ENCODE measurements around the gene MED10. TPM values are rescaled to one million over a fixed set of nuclear protein-coding genes. Genes with fewer than 3 reads are reported as not detected.
A peak's percentile ranks its signal among the peaks of the same experiment; 100 is the strongest.

Gene MED10
- total RNA-seq, 1 experiment from 2014 or later, result 26.8 TPM

- Histone ChIP-seq H3K4me1 (replicated peaks) (no peaks in the 10 kb centered on the region), H3K9me3 (replicated peaks) (no peaks in the 10 kb centered on the region), H3K27me3 (replicated peaks) (peaks cover 10% of the 10 kb centered on the region), H3K27ac (no peak overlapping the region), H3K4me3 (no peak overlapping the region), H3K36me3 (no peaks in the 10 kb centered on the region)
- DNase-seq (ENCODE audit: low read depth in 1 of 2, low spot score in 2 of 2), result no peak
Measured at GRCh38 chr5:6395102-6395445, 16.7 kb upstream of the MED10 start.

- no peaks in the 10 kb centered on the region for H3K4me1 ChIP-seq (replicated peaks)
- H3K9me3 ChIP-seq (replicated peaks), result no peaks in the 10 kb centered on the region
- H3K4me3 ChIP-seq, result no peak overlapping the region
- no peak overlapping the region for H3K27ac ChIP-seq
- no peaks in the 10 kb centered on the region for H3K36me3 ChIP-seq
- DNase-seq (ENCODE audit: low read depth in 1 of 2, low spot score in 2 of 2), result no peak
- H3K27me3 ChIP-seq (replicated peaks), result peaks cover 10% of the 10 kb centered on the region
Measured at GRCh38 chr5:6394429-6395101, 16.2 kb upstream of the MED10 start.

- H3K27ac ChIP-seq, result no peak overlapping the region
- DNase-seq (ENCODE audit: low read depth in 1 of 2, low spot score in 2 of 2), result no peak
Measured at GRCh38 chr5:6393596-6394194, 15.3 kb upstream of the MED10 start.

GRCh38 chr5:6392561-6392960, 14.2 kb upstream of the MED10 start:
- H3K36me3 ChIP-seq, result no peaks in the 10 kb centered on the region
- DNase-seq (ENCODE audit: low read depth in 1 of 2, low spot score in 2 of 2), result no peak
- no peak overlapping the region for H3K4me3 ChIP-seq
- no peak overlapping the region for H3K27ac ChIP-seq
- H3K9me3 ChIP-seq (replicated peaks), result no peaks in the 10 kb centered on the region
- H3K27me3 ChIP-seq (replicated peaks), result peaks cover 10% of the 10 kb centered on the region
- no peaks in the 10 kb centered on the region for H3K4me1 ChIP-seq (replicated peaks)

More at GRCh38 chr5:6393596-6394194, 15.3 kb upstream of the MED10 start:
- Histone ChIP-seq H3K4me3 (no peak overlapping the region), H3K4me1 (replicated peaks) (no peaks in the 10 kb centered on the region), H3K36me3 (no peaks in the 10 kb centered on the region), H3K9me3 (replicated peaks) (no peaks in the 10 kb centered on the region), H3K27me3 (replicated peaks) (peaks cover 10% of the 10 kb centered on the region)

GRCh38 chr5:6391151-6391550, 12.8 kb upstream of the MED10 start:
- Histone ChIP-seq H3K27me3 (replicated peaks) (peaks cover 16% of the 10 kb centered on the region), H3K27ac (no peak overlapping the region), H3K36me3 (no peaks in the 10 kb centered on the region), H3K4me1 (replicated peaks) (no peaks in the 10 kb centered on the region), H3K4me3 (no peak overlapping the region), H3K9me3 (replicated peaks) (no peaks in the 10 kb centered on the region)
- no peak for DNase-seq (ENCODE audit: low read depth in 1 of 2, low spot score in 2 of 2)

- no peaks in the 10 kb centered on the region for H3K4me1 ChIP-seq (replicated peaks)
- H3K9me3 ChIP-seq (replicated peaks), result no peaks in the 10 kb centered on the region
- H3K36me3 ChIP-seq, result no peaks in the 10 kb centered on the region
- H3K27ac ChIP-seq, result no peak overlapping the region
- no peak for DNase-seq (ENCODE audit: low read depth in 1 of 2, low spot score in 2 of 2)
- H3K4me3 ChIP-seq, result no peak overlapping the region
- H3K27me3 ChIP-seq (replicated peaks), result peaks cover 16% of the 10 kb centered on the region
Measured at GRCh38 chr5:6389946-6390530, 11.7 kb upstream of the MED10 start.

GRCh38 chr5:6389397-6389796, 11.1 kb upstream of the MED10 start:
- H3K4me3 ChIP-seq, result no peak overlapping the region
- H3K27ac ChIP-seq, result no peak overlapping the region
- no peaks in the 10 kb centered on the region for H3K9me3 ChIP-seq (replicated peaks)
- peaks cover 16% of the 10 kb centered on the region for H3K27me3 ChIP-seq (replicated peaks)
- DNase-seq (ENCODE audit: low read depth in 1 of 2, low spot score in 2 of 2), result no peak
- H3K36me3 ChIP-seq, result no peaks in the 10 kb centered on the region
- H3K4me1 ChIP-seq (replicated peaks), result no peaks in the 10 kb centered on the region

- H3K9me3 ChIP-seq (replicated peaks), result no peaks in the 10 kb centered on the region
Measured at GRCh38 chr5:6387970-6388369, 9.6 kb upstream of the MED10 start.

GRCh38 chr5:6386271-6386670, 7.9 kb upstream of the MED10 start:
- Histone ChIP-seq H3K27me3 (replicated peaks) (peaks cover 13% of the 10 kb centered on the region; the same call in 1 of the 2 replicates), H3K4me3 (no peak overlapping the region), H3K27ac (no peak overlapping the region), H3K36me3 (no peaks in the 10 kb centered on the region), H3K9me3 (replicated peaks) (no peaks in the 10 kb centered on the region), H3K4me1 (replicated peaks) (no peaks in the 10 kb centered on the region)
- no peak for DNase-seq (ENCODE audit: low read depth in 1 of 2, low spot score in 2 of 2)

More at GRCh38 chr5:6387970-6388369, 9.6 kb upstream of the MED10 start:
- no peaks in the 10 kb centered on the region for H3K4me1 ChIP-seq (replicated peaks)
- no peak for DNase-seq (ENCODE audit: low read depth in 1 of 2, low spot score in 2 of 2)
- no peak overlapping the region for H3K4me3 ChIP-seq
- H3K36me3 ChIP-seq, result no peaks in the 10 kb centered on the region
- no peak overlapping the region for H3K27ac ChIP-seq
- H3K27me3 ChIP-seq (replicated peaks), result peaks cover 19% of the 10 kb centered on the region

- DNase-seq (ENCODE audit: low read depth in 1 of 2, low spot score in 2 of 2), result peak in 1 of 2 experiments; percentile 22
- H3K4me3 ChIP-seq, result no peak overlapping the region
- H3K9me3 ChIP-seq (replicated peaks), result no peaks in the 10 kb centered on the region
- H3K4me1 ChIP-seq (replicated peaks), result no peaks in the 10 kb centered on the region
- H3K36me3 ChIP-seq, result no peaks in the 10 kb centered on the region
- no peak overlapping the region for H3K27ac ChIP-seq
- peaks cover 13% of the 10 kb centered on the region; the same call in 1 of the 2 replicates for H3K27me3 ChIP-seq (replicated peaks)
Measured at GRCh38 chr5:6384856-6385255, 6.5 kb upstream of the MED10 start.

- H3K9me3 ChIP-seq (replicated peaks), result no peaks in the 10 kb centered on the region
- H3K27ac ChIP-seq, result no peak overlapping the region
- peaks cover 13% of the 10 kb centered on the region; the same call in 1 of the 2 replicates for H3K27me3 ChIP-seq (replicated peaks)
- H3K4me3 ChIP-seq, result no peak overlapping the region
- peak in 1 of 2 experiments; percentile 42 for DNase-seq (ENCODE audit: low read depth in 1 of 2, low spot score in 2 of 2)
- peaks cover 6% of the 10 kb centered on the region for H3K4me1 ChIP-seq (replicated peaks)
- H3K36me3 ChIP-seq, result no peaks in the 10 kb centered on the region
Measured at GRCh38 chr5:6383376-6383775, 5.0 kb upstream of the MED10 start.

- no peak overlapping the region for H3K27ac ChIP-seq
- DNase-seq (ENCODE audit: low read depth in 1 of 2, low spot score in 2 of 2), result peak in 1 of 2 experiments; percentile 17
- peaks cover 6% of the 10 kb centered on the region; the same call in 1 of the 2 replicates for H3K27me3 ChIP-seq (replicated peaks)
- no peaks in the 10 kb centered on the region for H3K9me3 ChIP-seq (replicated peaks)
- peaks cover 13% of the 10 kb centered on the region for H3K4me1 ChIP-seq (replicated peaks)
- peaks cover 40% of the 10 kb centered on the region for H3K36me3 ChIP-seq
- H3K4me3 ChIP-seq, result no peak overlapping the region
Measured at GRCh38 chr5:6379246-6379645, 899 bp upstream of the MED10 start.

GRCh38 chr5:6378766-6379103, 388 bp upstream of the MED10 start:
- peaks cover 3% of the 10 kb centered on the region; the same call in 1 of the 2 replicates for H3K27me3 ChIP-seq (replicated peaks)
- peaks cover 13% of the 10 kb centered on the region for H3K4me1 ChIP-seq (replicated peaks)
- DNase-seq (ENCODE audit: low read depth in 1 of 2, low spot score in 2 of 2), result no peak
- H3K9me3 ChIP-seq (replicated peaks), result no peaks in the 10 kb centered on the region
- peak overlapping the region; percentile 89 for H3K4me3 ChIP-seq
- peaks cover 45% of the 10 kb centered on the region for H3K36me3 ChIP-seq
- H3K27ac ChIP-seq, result no peak overlapping the region

GRCh38 chr5:6377582-6377904, 804 bp downstream of the MED10 start:
- peaks cover 13% of the 10 kb centered on the region for H3K4me1 ChIP-seq (replicated peaks)
- H3K9me3 ChIP-seq (replicated peaks), result no peaks in the 10 kb centered on the region
- H3K27ac ChIP-seq, result peak overlapping the region; percentile 82
- peaks cover 57% of the 10 kb centered on the region for H3K36me3 ChIP-seq
- peaks cover 3% of the 10 kb centered on the region; the same call in 1 of the 2 replicates for H3K27me3 ChIP-seq (replicated peaks)
- peak overlapping the region; percentile 89 for H3K4me3 ChIP-seq
- no peak for DNase-seq (ENCODE audit: low read depth in 1 of 2, low spot score in 2 of 2)
